ENCODE data around the gene CCDC136. TPM values are rescaled to one million over a fixed set of nuclear protein-coding genes. Genes with fewer than 3 reads are reported as not detected.

Gene CCDC136
- total and polyA plus RNA-seq, 2 experiments from 2014 or later: 27.1 to 55.7 TPM

- ATAC-seq: no peak
Observed at GRCh38 chr7:128745706-128746105, 46.1 kb upstream of the CCDC136 start.

DNA sequence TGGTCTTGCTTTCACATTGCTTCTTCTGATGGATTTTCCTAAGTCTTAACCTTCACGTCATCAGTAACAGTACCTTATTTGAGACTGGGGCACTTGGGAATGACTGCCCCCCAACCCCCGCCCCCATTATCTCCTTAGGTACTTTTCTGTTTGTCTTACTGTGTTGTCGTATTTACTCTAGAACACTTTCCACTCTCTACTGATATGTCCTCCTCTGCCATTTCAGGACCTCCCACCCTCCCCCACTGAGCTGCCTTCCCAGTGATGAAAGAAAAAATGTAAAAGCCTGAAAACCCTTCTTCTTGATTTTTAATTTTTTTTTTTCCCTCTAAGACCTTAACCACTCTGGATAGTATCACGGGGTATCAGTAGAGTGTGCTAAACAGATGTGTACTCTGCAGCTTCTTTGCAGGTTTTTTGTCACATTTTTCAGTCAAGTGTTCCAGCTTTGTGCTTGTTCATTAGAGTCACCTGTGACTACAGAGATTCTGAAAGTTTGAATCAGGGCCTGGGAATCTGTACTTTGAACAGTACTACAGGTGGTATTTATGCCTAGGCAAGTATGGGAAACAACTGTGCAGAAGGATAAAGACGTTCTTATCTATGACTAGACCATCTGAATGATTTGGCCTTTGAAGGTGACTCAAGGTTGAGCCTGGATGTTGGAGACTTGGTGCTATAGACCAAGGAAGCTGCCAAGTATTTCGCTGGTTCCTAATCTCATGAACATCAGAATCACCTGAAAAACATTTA, 44.3 kb upstream of the CCDC136 start:
- Mint-ChIP-seq H3K27me3 (ENCODE audit: insufficient read depth, low read depth, poor library complexity) (no peaks in the 10 kb centered on the region), H3K36me3 (ENCODE audit: low read depth) (peaks cover 37% of the 10 kb centered on the region), H3K4me1 (no peaks in the 10 kb centered on the region; the same call in 2 of the 3 replicates), H3K27ac (no peak overlapping the region), H3K4me3 (no peak overlapping the region), H3K9me3 (no peaks in the 10 kb centered on the region)
- TF ChIP-seq EZH2phosphoT487 (IDR thresholded peaks at IDR 0.05; ENCODE audit: unreplicated experiment) (no peak), EZH2 (IDR thresholded peaks at IDR 0.05; ENCODE audit: low read depth, unreplicated experiment) (no peak), REST (IDR thresholded peaks at IDR 0.05; ENCODE audit: unreplicated experiment) (no peak), ZNF114 (CRISPR knock-in tag; IDR thresholded peaks at IDR 0.05) (no peak)
- Histone ChIP-seq H3K27me3 (ENCODE audit: insufficient read depth) (no peaks in the 10 kb centered on the region), H2AFZ (no peak overlapping the region), H3K79me2 (replicated peaks; ENCODE audit: insufficient read depth) (peaks cover 97% of the 10 kb centered on the region), H3K4me3 (no peak overlapping the region), H3K4me1 (ENCODE audit: insufficient read depth) (no peaks in the 10 kb centered on the region), H4K20me1 (replicated peaks; ENCODE audit: insufficient read depth) (peaks cover 62% of the 10 kb centered on the region), H3K9me2 (ENCODE audit: insufficient read depth) (no peaks in the 10 kb centered on the region), H3K36me3 (ENCODE audit: insufficient read depth) (peaks cover 34% of the 10 kb centered on the region), H3K27ac (ENCODE audit: low read depth) (peak overlapping the region; percentile 71; the same call in 1 of the 2 replicates), H3F3A (replicated peaks; ENCODE audit: low read depth) (no peaks in the 10 kb centered on the region), H3K4me2 (no peak overlapping the region)
- ATAC-seq (no peak), DNase-seq (ENCODE audit: low spot score) (no peak)

More at GRCh38 chr7:128745706-128746105, 46.1 kb upstream of the CCDC136 start:
- no peaks in the 10 kb centered on the region for H3F3A ChIP-seq (replicated peaks; ENCODE audit: low read depth)
- peaks cover 67% of the 10 kb centered on the region for H4K20me1 ChIP-seq (replicated peaks; ENCODE audit: insufficient read depth)
- peaks cover 97% of the 10 kb centered on the region for H3K79me2 ChIP-seq (replicated peaks; ENCODE audit: insufficient read depth)
- Mint-ChIP-seq H3K9me3 (no peaks in the 10 kb centered on the region), H3K27ac (no peak overlapping the region), H3K36me3 (ENCODE audit: low read depth) (peaks cover 37% of the 10 kb centered on the region), H3K4me1 (peaks cover 7% of the 10 kb centered on the region; the same call in 2 of the 3 replicates), H3K4me3 (no peak overlapping the region), H3K27me3 (ENCODE audit: insufficient read depth, low read depth, poor library complexity) (no peaks in the 10 kb centered on the region)
- H3K9me2 ChIP-seq (ENCODE audit: insufficient read depth): no peaks in the 10 kb centered on the region
- no peak overlapping the region for H2AFZ ChIP-seq
- no peak overlapping the region for H3K4me2 ChIP-seq
- peaks cover 28% of the 10 kb centered on the region for H3K36me3 ChIP-seq (ENCODE audit: insufficient read depth)
- no peak for DNase-seq (ENCODE audit: low spot score)
- TF ChIP-seq REST (IDR thresholded peaks at IDR 0.05; ENCODE audit: unreplicated experiment) (no peak), EZH2phosphoT487 (IDR thresholded peaks at IDR 0.05; ENCODE audit: unreplicated experiment) (no peak)
- no peak overlapping the region for H3K27ac ChIP-seq (ENCODE audit: low read depth)
- no peaks in the 10 kb centered on the region for H3K27me3 ChIP-seq (ENCODE audit: insufficient read depth)
- 0 out of 2 replicates have a peak, but pooled peaks cover 3% of the 10 kb centered on the region for H3K4me1 ChIP-seq (ENCODE audit: insufficient read depth)
- no peak overlapping the region for H3K4me3 ChIP-seq

All from GM23338 (cell line).